ENCODE measurements around the gene LPP.
"Not testable (repeated sequence)": the region's sequence is repeated elsewhere in the genome, so short reads cannot be mapped to it uniquely, and the experiment has no call there.

Gene LPP

DNA sequence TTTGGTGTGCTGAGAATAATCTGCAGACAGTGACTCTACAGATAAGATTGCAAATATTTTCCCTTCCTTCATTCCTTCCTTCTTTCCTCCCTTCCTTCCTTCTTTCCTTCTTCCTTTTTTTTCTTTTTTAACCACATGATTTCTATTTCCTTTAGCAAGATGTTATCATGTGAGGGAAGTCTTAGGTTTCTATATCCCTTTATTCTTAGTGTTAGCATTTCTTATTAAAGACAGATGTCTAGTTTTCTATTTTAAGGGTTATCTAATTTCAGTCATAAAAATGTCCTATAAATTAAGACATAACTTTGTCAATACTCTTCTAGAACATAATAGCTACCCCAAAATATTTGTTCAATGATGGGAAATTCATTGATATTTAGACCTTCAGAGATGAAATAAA, 470.9 kb downstream of the LPP start:
- DNase-seq = no peak

DNA sequence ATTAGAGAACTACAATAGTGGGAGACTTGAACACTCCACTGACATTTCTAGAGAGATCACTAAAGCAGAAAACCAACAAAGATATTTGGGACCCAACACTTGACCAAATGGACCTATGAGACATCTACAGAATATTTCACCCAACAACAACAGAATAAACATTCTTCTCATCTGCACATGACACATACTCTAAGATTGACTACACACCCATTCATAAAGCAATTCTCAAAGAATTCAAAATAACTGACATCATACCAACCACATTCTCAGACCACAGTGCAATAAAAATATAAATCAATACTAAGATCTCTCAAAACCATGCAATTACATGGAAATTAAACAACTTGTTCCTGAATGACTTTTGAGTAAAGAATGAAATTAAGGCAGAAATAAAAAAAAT, 473.7 kb downstream of the LPP start:
- DNase-seq = no peak

DNA sequence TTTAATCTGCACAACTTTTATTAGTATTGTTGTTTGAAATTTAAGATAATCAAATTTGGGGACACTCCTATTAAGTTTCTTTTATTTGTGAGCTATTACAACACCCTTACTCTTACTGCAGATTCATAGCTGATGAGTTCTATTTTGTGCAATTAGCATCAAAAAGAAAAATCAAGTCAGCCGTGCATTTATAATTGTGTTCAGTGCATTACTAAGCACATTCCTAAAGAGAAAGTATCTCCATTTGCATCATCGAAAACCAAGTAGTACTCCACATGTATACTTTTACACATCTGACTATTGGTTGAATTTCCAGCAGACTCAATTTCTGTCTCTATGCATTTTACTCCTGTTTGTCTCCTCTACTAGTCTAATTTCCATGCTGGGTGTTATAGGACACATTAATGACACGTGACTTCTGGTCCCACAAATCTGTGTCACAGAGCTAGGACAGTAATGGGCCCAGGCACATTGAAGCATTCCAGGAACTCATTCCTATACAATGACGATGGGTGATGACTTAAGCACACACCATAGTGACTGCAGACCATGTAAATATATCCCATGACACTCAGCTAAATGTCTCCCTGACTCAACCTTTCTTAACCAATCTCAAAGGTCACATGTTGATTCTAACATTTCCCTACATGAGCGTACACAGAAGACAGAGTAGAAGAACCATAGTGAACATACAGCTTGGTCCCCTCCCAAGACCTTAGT, 477.5 kb downstream of the LPP start:
- no peak for DNase-seq

DNA sequence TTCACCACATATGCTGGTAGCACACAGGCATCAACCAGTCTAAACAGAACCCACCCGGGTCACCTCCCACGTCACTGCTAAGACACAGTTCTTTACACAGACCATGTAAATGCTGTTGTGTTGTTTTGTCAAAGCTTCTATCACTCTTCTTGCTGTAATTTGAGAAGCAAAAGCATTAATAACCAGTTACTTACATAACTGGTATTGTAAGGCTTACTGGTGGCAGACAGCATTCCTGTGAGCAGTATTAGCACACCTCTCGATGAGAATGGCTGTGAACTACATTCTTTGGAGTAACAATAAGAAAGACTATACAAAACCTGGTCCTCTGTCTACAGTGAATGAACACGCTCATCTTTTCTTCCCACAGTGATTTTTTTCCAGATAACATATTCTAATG, 479.2 kb downstream of the LPP start:
- DNase-seq = no peak

DNA sequence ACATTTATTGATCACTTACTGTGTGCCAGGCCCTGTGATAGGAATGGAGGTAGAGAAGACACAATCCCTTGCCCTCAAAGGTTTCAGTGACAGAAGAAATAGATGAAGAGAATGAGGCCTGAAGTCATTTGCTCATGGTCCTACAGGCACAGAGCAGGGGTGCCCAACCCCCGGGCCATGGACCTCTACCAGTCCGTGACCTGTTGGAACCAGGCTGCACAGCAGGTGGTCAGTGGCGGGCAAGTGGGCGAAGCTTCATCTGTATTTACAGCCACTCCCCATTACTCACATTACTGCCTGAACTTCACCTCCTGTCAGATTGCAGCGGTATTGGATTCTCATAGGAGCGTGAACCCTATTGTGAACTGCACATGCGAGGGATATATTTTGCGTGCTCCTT, 480.3 kb downstream of the LPP start:
- no peak for DNase-seq

DNA sequence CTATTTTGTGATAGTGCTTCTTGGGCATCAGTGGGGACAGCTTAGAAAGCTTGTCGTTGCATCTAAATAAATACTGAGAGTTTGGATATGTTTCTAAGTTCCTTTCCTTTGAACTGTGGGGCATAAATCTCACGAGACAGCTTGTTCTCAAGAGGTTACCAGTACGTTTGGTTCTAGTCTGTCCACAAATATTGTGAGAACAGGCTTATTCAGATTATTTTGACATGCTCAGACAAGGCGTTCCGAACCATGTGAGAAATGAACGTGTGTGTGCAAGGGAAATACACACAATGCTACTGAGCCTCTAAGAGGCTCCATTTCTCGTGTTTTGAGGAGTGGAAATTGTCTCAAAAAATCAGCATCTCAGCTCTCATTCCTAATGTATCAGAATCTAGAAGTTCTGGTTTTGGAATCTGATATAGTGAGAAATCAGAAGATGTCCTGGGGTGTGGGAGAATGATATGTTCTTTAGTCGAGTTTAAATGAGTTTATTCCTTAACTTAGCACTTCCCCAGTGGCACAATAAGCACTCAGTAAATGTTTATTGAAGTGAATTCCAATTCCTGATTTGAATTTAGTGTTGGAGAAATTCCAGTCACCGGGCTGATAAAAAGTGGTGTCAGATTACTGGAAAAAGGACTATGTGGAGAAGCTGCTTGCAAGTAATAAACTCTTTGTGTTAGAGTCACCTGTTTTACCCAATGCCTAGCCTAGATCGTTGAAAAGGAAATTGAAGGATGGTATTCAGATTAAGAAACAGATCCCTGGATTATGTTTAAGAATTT, 481.5 kb downstream of the LPP start:
- DNase-seq = no peak

DNA sequence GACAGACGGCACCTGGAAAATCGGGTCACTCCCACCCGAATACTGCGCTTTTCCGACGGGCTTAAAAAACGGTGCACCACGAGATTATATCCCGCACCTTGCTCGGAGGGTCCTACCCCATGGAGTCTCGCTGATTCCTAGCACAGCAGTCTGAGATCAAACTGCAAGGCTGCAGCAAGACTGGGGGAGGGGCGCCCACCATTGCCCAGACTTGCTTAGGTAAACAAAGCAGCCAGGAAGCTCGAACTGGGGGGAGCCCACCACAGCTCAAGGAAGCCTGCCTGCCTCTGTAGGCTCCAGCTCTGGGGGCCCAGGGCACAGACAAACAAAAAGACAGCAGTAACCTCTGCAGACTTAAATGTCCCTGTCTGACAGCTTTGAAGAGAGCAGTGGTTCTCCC, 482.3 kb downstream of the LPP start:
- not testable (repeated sequence) for DNase-seq

DNA sequence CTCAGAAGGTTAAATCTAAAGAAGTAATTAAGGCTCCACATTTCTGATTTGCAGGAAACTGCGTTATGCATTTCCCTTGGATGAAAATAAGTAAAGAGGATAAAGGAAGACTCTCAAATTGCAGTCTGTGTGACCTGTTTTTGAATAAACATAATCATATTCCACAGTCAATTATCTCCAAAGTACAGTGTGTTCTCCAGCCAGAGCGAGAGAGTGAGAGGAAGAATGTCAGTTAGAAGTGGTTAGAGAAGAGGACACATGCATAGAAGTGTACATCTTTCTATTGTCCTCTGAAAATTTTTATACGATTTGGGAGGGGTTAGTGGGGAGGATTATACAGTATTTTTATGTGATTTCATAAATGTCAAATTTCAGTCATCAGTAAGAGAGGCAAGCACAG, 487.1 kb downstream of the LPP start:
- DNase-seq = no peak

DNA sequence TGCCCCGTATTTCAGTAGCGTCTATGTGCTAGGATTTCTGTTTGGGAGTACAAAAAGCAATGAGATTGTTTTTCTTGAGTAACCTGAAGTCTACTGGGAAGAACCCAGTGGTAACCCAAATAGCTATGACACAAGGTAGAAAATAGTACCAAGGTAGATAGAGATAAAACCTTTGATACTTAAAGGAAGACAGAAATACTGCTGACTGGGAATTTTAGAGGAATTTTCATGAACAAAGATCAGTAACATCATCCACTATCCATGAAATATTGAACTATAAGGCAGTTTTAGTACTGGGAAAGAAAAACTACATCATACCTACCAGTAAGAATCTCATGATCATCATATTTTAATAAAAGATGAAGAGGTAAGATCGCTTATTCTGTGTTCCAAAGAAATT, 489.8 kb downstream of the LPP start:
- no peak for DNase-seq

DNA sequence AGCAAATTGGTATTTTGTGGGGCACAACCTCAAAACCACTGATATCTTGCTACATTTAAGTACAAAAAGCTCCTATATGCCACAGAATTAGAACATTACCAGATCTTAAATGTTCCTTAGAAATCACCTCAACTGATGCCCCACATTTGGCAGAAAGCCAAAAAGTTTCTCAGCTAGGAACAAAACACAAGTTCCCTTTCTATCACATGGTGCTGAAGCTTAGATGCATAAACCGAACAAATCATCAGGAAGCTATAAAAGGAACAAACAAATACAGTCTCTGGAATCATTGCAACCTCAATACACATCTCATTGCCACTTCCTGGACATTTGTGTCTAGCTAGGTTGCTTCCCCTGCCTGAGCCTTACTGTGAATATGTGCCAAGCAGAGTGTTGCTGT, 492.6 kb downstream of the LPP start:
- DNase-seq = peak; percentile 2

DNA sequence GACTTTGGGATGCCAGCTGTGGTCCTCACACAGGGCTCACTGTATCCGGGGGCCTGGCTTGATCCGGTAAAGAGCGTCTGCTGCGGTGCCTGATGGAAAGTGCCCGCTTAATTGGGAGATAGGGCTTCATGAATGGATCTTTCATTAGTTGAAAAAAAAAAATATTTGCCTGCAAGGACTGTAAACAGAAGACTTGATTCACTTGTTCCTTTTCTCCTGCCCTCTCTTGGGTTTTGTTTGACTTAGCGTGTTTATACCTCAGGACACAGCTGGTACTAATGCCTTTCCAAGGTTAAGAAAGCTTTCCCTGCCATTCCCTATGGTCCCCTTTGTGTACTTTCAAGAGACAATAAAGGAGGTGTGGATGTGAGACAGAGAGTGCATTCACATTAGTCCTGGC, 493.3 kb downstream of the LPP start:
- no peak for DNase-seq

DNA sequence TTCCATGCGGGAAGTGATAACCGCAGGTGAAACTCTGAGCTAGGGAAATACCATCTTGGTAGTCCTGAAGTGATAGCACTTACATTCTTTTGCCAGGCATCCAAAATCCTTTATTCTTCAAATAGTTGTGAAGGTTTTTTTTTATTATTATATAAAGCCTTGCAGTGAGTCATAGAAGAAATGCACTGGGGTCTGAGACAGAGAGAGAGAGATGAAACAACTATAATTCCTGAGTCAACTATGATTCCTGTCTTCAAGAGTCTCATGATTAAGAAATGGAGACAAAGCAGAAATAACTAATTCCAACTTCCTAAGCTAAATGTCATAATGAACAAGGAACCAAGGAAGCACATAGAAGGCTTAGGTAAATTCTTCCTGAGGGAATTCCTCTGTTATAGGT, 495.6 kb downstream of the LPP start:
- no peak for DNase-seq

DNA sequence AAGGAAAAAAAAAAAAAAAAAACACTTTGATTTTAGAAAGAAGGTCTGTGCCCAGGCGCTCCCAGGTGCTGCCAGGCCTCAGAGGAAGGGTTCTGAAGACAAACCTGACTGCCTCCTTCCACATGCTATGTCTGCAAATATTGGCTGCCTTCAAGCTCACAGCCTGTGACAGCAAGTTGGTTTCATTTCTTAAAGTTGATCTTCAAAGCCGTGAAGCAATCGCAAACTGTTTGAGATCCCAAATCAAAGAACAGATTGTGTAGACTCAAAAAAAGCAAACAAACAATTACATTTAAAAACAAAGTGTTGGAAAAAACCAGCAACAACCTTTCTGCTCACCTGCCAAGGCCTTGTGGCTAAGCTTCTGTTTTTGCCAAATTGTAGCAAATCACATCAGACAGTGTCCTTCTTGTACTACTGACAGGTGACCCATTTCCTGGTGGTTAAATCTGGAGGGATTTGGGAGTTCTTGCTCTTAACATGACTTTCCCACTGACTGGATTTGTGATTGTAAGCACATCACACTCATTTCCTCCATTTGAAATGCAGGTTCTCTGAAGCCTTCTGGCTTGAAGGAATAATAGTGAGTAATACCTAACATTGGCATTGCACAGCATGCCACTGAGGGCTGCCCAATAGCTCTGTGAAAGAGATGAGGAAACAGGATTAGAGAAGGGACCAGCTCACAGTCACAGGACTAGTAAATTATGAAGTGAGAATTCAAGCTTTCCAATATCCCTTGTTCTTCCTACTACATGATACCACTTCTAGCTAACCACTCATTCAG, 502.4 kb downstream of the LPP start:
- DNase-seq = no peak

DNA sequence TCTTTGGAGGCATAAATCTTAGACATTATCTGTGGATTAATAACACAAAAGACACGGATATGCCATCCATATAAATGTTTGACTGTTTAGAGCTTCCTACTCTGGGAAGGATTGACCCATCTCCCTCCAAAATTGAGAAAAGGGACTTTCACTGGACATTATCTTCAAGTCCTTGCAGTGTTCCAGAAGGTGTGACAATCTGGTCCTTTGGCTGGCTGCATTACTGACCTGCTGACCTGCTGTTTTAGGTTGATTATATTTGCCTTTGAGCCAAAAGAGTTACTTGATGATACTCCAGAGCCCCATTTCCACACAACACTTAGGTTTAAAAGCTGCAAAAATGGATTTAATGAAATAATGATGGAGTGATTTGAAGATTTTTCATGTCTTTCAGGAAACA, 504.6 kb downstream of the LPP start:
- no peak for DNase-seq

DNA sequence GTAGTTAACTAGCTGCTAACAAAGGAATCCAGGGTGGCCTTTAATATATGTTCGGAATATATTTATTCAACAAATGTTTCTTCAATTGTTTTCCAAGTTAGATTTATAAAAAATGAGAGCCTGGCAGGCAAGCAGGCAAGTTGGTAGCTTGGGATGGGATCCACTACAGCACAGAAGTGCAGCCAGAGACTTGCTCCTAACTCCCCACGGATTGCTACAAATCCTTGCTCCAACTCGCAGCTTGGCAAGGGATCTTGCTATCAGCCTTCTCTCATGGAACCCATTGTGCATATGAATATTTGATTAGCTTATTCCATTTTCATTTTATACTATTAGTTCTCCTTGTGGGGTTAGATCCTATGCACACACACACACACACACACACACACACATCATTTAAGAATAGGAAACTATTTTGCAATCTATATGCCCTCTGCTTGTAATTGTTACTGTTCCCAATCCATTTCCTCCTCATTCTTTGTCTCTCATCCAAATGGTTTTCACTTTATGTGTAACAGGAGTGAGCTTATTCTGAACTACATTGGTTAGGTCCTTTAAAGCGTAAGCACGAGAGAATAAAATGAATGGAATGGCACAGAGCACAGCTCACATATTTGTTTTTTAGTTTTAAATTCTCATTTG, 505.6 kb downstream of the LPP start:
- DNase-seq = no peak

DNA sequence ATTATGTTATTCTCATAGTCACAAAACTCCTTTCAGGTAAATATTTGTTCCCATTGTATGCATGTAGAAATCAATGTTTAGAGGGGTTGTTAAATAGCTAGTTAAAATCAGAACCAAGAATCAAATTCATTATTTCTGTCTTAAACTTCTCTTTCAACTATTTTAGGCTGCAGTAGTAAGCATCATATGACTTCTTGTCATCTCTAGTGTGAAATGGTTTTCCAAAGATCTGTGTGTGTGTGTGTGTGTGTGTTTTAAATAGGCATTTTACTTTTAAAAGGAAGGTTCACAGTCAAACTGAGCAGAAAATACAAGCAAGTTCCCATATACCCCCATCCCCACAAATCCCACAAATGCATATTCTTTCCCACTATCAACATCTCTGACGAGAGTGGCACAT, 506.5 kb downstream of the LPP start:
- no peak for DNase-seq

DNA sequence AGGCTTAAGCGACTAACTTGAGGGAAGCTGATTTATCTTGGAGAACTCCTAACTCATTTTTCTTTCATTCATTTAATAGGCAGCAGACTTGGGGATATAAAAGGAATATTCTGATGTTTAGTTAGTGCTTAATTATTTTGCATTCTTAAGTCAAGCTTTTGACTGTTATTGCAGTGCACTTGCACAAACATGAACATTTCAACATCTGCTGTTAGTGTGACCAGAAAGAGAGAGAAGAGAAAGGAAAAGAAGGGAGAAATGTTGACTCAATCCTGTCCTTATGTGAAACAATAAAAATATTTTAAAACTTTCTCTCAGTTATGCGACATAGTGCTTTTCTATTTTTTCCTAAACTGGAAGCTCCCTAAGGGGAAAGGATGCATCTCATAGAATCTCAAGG, 507.8 kb downstream of the LPP start:
- DNase-seq = no peak

DNA sequence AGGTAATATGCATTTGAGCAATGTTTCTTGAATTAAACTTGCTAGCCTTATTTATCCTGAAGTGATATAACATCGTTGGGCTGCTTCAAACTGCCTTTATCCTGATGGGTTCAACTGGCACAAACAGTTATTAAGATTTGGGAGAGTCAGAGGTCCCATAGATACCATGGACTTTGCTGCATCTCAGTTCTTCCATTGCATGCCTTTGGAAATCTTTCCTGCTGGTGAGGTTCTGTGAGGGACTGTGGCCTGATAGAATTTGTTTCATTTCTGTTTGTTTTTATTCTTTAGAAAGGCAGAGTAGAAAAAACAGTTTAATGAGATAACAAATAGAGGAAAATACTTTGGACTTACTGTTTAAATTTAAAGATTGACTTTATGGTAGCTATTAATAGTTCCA, 508.3 kb downstream of the LPP start:
- DNase-seq = no peak

DNA sequence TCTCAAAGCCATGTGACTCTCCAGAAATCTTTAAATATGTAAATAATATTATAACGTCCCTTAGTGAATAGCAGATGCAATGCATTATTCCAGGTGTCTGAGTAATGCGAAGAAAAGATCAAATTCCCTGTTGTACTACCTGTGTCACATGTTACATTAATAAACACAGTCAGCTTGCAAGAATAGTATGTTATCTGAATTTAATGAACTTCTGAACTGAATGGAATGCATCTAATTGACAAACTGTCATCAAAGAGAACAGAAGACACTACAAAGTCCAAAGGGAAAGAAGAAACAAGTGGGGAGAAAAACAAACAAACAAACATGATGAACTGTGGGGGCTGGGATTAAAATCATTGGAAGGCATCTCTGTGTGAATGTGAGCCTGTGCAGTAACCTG, 508.8 kb downstream of the LPP start:
- no peak for DNase-seq

DNA sequence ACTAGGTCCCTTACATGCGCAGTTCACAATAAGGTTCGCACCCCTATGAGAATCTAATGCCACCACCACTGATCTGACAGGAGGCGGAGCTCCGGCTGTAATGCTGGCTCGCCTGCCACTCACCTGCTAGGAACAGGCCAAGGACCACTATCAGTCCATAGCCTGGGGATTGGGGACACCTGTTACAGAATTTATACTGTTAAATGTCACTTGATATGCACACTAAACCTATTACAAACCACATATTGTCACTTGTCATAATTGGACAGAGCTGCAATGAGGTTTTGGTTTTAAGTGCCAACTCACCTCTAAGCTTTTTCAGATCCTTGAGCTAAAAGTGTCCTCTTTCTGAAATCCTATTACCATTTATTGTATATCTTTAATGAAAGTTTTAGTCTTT, 509.9 kb downstream of the LPP start:
- DNase-seq = no peak

DNA sequence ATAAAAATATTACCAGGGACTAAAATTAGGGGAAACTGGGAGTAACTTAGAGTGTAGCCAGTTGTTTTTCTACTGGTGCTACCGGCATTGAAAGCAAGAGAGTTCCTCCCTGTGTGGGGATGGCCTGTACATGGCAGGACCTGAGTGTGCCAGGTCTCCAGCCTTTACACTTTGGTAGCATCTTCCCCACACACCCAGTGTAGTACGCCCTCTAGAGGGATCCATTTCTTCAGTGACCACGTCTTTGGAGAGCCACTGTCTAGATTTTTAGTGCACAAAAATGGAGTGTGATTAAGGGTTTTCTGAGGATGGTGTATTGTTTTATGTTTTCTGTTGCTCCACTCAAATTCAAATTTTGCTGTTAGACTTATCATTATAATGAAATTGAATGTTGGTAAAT, 510.8 kb downstream of the LPP start:
- peak; percentile 39 for DNase-seq

DNA sequence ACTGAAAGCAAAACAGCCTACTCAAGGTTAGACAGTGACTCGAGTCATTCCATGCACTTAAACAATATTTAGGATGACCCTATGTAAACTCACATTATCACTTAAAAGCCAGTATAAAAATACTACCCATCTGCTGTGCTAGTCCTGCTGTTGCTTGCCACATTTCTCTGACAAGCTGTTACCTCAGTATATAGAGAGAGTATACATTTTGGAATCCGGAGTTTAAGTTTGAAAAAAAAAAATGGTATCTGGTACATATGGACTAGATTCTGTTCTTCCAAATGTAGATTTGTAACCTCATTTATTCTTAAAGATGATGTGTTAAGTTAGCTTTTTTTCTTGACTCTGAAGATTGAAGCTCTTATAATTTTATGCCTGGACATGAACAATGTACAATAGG, 514.0 kb downstream of the LPP start:
- DNase-seq = no peak

DNA sequence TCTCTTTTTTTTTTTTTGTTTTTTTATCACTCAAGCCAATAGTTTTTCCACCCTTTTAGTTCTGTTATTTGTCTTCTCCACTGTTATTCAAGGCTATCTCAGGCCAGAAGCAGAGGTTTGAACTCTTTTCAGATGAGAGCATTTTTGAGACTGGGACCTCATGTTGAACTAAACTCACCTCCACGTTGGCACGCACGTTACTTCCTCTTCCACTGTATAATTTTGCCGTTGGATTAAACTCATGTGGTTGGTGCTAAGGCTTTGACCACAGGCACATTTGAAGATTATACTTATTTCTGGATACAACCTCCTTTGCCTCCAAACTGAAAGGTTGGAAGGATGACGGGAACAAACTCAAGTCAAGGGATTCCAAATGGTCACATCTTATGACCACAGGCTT, 516.5 kb downstream of the LPP start:
- no peak for DNase-seq

DNA sequence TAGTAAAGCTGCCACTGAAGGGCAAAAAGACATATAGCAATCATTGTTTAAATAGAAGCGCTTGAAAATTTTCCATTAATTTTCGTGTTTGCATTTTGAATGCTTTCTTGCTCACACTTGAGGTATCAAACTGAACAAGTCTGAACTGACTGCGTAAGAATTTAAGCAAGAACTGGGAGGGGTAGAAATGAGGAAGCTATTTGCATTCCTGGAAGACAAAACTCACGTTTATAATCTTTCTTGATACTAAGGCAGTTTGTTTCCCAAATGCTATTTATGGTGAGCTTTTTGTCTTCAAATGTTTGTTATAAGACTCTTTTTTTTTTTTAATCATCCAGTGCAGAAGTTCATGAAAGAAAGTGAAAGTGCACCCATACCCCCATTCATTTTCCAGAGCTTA, 518.0 kb downstream of the LPP start:
- DNase-seq = no peak
